HS-27A (cell line): ENCODE data around the gene CRABP1.

Source experiments
- DNase-seq: peaks from one replicate; pipeline ENCODE4 v3.0.0-alpha.2; 2012; ENCODE audit warnings: low read depth, missing footprints

CRABP1 gene

GRCh38 chr15:78317145-78317836 is 22.9 kb upstream of the CRABP1 start:
- no peak for DNase-seq

GRCh38 chr15:78319588-78319987 is 20.6 kb upstream of the CRABP1 start:
- no peak for DNase-seq

DNA sequence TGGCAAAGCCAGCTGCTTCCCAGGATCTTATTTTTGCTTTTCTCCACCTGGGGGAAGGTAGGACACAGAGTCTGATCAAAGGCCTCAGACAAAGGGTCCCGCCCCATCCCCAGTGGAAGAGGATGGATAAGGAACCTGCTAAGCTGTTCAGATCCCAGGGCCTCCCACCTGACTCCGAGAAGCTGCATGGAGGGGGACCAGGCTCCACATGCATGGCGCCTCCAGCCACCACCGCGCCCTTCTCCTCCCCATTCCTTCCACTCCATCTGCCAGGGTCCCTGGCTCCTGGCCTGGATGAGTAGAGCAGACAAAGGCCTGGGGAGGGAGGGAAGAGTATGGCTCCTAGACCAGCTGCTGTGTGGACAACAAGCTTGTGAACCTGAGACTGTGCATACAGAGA is 20.0 kb upstream of the CRABP1 start:
- DNase-seq: no peak

GRCh38 chr15:78321041-78321570 is 19.0 kb upstream of the CRABP1 start:
- DNase-seq: no peak

DNA sequence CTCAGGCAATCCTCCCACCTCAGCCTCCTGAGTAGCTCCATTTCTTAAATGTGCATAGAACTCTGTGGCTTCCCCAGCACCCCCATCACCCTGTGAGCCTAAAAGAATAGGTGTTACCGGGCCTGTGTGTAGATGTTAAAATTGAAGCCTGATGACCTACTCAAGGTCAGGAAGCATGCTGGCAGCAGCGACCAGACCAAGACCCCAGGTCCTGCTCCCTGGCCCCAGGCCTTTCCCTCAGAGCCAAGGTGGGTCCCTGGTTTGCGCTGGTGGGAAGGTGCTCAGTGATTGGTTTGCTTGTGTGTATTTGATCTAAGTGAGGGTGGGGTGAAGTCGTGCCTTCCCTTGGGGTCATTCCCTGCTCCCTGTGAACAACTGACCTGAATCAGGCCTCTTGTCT is 18.4 kb upstream of the CRABP1 start:
- no peak for DNase-seq

- no peak for DNase-seq
Observed at GRCh38 chr15:78322243-78322642, 17.9 kb upstream of the CRABP1 start.

DNA sequence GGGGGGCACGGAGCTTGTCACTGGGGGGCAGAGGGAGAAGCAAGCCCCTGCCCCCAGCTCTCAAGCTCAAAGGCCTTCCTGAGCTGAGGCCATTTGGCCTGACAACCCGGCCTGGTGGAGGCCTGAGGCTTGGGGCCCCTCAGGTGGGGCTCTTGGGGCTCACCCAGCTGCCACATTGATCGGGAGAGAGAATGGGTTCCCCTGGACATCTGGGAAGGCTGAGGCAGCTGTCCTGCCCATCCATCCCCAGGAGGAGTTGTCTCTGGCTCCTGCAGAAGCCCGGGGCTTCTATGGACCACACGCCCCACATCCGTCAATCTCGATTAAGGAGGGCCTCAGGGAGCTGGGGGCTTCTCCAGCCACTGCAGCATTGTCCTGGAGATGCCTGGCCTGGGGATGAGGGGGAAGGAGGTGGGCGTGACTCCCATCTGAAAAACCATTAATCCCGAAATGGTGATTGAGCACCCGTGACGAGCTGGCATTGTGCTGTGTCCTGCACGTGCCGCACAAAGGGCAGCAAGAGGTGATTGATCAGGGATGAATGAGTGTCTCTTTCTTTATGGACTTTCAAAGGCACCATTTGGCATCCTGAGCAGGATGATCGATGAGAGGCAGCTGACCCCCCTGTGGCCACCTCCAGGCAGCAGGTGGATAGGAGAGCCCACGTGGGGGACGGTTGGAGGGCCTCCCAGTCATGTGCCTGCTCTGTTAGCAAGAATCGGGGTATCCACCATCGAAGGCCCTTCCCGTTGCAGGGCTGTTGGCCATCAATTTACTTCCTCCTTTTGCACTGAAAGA is 17.2 kb upstream of the CRABP1 start:
- DNase-seq: no peak

- no peak for DNase-seq
Observed at GRCh38 chr15:78323693-78324092, 16.5 kb upstream of the CRABP1 start.

DNA sequence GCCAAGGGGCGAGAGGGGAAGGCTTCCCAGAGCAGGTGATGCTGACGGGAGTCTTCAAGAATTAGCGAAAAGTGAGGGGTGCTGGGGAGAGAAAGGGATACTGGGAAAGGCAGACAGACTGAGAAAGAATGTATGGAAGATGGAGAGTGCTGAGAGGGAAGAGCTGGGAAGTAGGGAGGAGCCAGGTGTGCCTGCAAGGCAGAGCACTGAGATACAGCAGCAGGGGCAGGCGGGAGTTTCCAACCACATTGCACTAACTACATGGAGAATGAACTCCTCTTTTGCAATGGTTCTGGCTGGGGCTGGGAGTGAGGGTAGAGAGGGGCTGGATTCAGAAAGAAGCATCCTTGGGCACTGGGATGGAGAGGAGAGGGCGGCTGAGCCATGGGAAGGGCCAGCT is 16.0 kb upstream of the CRABP1 start:
- DNase-seq: no peak

GRCh38 chr15:78325092-78325843 is 14.9 kb upstream of the CRABP1 start:
- DNase-seq: no peak

DNA sequence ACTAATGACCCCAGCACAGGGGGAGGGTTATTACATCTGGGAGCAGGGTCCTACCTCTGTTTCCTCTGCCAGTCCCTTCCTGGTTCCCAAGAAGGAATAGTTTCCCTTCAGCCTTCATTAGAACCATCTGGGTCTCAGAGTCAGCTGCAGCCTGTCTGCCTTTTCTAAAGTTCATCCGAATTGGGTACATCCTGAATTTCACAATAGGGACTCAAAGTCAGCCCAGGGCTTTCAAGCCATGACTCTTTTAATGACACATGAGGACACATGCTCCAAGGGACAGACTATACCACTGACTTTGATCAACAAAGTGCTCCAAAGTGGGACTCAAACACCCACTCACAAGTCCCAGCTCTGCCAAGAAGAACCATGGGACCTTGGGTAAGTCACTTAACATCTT is 12.7 kb upstream of the CRABP1 start:
- DNase-seq: no peak

GRCh38 chr15:78329625-78330024 is 10.5 kb upstream of the CRABP1 start:
- no peak for DNase-seq

- DNase-seq: no peak
Observed at GRCh38 chr15:78334845-78335244, 5.3 kb upstream of the CRABP1 start.

DNA sequence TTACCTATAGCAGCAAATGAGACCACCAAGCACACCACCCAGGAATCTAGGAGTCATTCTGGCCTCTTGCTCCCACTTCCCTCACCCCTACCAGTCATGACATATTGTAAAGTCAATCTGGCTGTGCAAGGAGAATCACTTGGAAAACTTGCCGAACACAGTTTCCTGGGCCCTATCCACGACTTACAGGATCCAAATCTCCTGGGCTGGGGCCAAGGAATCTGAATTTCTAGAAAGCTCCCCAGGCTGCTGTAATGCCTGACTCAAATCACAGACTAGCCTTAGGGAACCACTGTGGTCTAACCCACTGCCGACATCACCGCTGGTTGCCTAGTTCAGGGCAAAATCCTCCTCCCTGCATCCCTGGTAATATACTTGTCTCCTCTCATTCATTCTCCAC is 4.2 kb upstream of the CRABP1 start:
- no peak for DNase-seq

DNA sequence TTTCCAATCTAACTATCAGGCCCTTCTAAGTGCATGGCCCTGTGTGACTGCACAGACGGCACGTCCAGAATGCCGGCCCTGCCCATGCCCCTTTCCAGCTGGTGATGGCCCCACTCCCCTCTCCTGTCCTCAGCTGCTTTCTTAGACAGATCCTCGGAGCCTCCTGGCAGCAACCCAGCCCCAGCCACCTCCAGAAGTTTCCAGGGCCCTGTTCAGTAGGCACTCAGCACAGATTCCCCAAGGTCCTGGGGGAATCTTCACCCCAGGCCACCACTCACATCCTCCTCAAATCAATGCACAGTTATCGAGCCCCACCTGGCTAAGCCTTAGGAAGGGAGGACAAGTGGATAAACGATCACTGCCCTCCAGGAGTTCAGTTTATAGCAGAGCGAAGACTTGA is 1.4 kb upstream of the CRABP1 start:
- no peak for DNase-seq

DNA sequence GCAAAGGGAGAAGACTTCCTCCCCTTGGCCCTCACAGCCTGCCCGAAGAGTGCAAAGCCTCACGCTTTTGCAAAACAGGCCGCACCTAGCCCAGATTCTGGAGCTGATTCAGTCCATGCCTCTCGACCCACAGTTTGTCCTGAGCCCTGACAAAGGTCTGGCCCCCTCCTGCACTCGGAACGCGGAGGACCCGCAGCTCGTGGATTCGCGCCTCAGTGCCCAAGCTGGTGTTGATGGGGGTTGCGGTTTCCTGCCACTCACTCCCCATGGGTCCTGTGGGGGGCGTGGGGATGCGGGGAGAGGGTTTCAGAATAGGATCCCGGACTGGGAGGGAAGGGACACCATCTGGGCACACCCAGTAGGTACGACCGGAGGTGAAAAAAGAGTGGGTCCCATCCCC is 594 bp upstream of the CRABP1 start:
- DNase-seq: no peak

- no peak for DNase-seq
Observed at GRCh38 chr15:78341057-78341987, 1.2 kb downstream of the CRABP1 start.

DNA sequence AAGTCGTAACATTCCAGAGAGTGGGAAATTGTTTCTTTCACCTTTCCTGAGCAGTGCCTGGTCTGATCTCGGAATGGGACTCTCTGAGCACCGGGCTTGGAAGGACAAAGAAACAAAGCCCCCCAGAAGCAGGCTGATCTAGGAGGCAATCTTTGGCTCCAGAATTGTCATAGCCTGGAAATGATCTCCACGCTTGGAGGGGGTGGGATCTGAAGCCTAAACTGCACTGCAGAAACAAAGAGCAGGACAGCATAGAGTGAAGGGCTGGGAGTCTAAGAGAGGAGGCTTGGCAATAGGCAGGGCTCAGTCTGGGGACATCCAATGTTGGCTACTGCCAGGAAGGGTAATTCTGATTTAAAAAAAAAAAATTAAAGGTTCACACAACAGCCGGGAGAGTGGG is 1.9 kb downstream of the CRABP1 start:
- DNase-seq: no peak

DNA sequence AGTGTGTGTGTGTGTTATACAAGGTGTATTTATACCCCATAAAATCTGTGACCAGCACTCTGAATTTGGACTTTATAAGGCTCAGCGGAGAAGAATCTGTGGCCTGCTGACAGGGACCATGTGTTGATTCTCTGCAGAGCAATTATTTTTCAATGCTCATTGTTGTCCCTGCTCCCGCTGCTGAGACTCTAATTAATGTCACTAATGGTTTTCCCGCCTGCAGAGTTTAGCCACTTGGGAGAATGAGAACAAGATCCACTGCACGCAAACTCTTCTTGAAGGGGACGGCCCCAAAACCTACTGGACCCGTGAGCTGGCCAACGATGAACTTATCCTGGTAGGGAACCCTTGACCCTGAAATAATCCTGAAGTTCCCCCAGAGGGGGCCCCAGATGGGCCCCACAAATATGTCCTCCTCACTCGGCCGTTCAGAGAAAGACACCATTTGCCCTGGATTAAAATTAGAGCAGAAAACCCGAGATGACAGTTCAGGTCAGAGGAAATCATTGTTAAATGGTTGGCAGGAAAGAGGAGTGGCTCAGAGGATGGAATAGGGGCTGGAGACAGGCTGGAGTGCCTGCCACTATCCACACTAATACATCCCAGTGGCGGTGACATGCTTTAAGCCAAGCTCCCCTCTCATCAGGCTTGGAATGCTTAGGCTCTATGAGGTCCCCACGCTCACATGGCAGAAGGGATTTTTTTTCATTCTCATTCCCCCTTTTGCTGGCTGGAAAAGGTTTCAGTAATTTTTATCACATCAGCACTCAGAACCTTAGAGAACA is 3.3 kb downstream of the CRABP1 start:
- no peak for DNase-seq

DNA sequence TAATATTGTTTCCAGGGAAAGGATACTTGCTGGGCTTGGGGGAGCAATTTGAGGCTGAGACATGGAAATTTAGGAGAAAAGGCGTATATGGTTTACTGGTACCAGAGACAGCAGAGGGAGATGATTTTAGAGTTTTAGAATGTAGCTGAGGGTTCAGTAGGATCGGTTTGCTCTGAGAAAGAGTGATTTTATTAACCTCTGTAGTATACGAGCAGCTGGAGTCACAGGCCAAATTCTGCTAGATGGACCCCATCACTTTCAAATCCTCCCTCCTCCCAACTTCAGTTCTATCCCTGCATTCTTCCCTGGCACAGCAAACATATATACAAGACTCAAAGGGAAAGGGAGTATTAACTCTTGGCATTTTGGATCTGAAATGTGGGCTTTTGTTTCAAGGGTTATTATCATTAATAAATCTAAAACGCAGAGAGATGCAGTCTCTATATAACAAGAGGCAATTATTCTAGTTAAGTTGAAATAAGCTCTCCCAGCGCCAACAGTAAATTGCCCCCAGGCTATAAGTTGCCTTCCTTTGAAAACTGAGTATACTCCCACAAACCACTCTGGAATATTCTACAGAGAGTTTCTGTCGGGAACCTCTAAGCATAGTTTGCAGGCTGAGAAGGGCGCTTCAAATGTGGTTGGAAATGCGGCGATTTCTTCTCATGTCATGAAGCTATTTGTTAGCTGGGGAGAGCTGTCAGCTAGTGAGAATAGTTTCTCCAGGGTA is 5.4 kb downstream of the CRABP1 start:
- DNase-seq: no peak
